IPS-18a (cell line): ENCODE results near the gene EBP.

Experiments
- H3K27ac ChIP-seq: one replicate; pipeline ENCODE4 v1.5.1; 2013; ENCODE audit warnings: low read length
- H3K27me3 ChIP-seq: one replicate; pipeline ENCODE4 v1.6.1; 2013; ENCODE audit warnings: mild to moderate bottlenecking, low read length; ENCODE audit not compliant: control insufficient read depth, insufficient read depth
- H3K36me3 ChIP-seq: one replicate; pipeline ENCODE4 v1.6.1; 2013; ENCODE audit warnings: low read depth, low read length; ENCODE audit not compliant: control insufficient read depth
- H3K4me1 ChIP-seq: one replicate; pipeline ENCODE4 v1.6.1; 2013; ENCODE audit warnings: low read depth, low read length; ENCODE audit not compliant: control insufficient read depth
- H3K4me3 ChIP-seq: one replicate; pipeline ENCODE4 v1.5.1; 2013; ENCODE audit warnings: low read length
- H3K9ac ChIP-seq: one replicate; pipeline ENCODE4 v1.6.1; 2013; ENCODE audit warnings: mild to moderate bottlenecking, low read length, moderate library complexity
- H3K9me3 ChIP-seq: one replicate; pipeline ENCODE4 v1.6.1; 2013; ENCODE audit warnings: low read depth, low read length; ENCODE audit not compliant: control insufficient read depth

The EBP gene

GRCh38 chrX:48521353-48522243 lies at the start of gene EBP:
TSS of gene EBP (plus strand) at chrX:48521808. CDS start at chrX:48523772, 1,964 bp downstream.
- Histone ChIP-seq H3K9ac (peak within 1 kb of the TSS; percentile 76), H3K27me3 (no peaks in the 10 kb centered on the region), H3K36me3 (peaks cover 9% of the 10 kb centered on the region), H3K4me3 (peak within 1 kb of the TSS; percentile 79), H3K27ac (peak within 1 kb of the TSS; percentile 41), H3K4me1 (no peaks in the 10 kb centered on the region), H3K9me3 (no peaks in the 10 kb centered on the region)

- Histone ChIP-seq H3K9me3 (peaks cover under 1% of the 10 kb centered on the region), H3K27me3 (no peaks in the 10 kb centered on the region), H3K9ac (no peak overlapping the region), H3K4me3 (no peak overlapping the region), H3K4me1 (peaks cover 8% of the 10 kb centered on the region), H3K36me3 (no peaks in the 10 kb centered on the region), H3K27ac (no peak overlapping the region)
These were observed 49.4 kb upstream of the EBP start for GRCh38 chrX:48472225-48472624.

GRCh38 chrX:48472851-48473703 lies 48.5 kb upstream of the EBP start:
- H3K27ac ChIP-seq, result no peak overlapping the region
- H3K27me3 ChIP-seq, result no peaks in the 10 kb centered on the region
- no peak overlapping the region for H3K9ac ChIP-seq
- peaks cover 8% of the 10 kb centered on the region for H3K9me3 ChIP-seq
- H3K4me1 ChIP-seq, result peaks cover 8% of the 10 kb centered on the region
- no peaks in the 10 kb centered on the region for H3K36me3 ChIP-seq
- H3K4me3 ChIP-seq, result peak overlapping the region; percentile 20

- no peaks in the 10 kb centered on the region for H3K36me3 ChIP-seq
- H3K4me3 ChIP-seq, result no peak overlapping the region
These were observed 48.0 kb upstream of the EBP start for GRCh38 chrX:48473704-48473990.

GRCh38 chrX:48474127-48474526 lies 47.5 kb upstream of the EBP start:
- no peak overlapping the region for H3K4me3 ChIP-seq
- no peak overlapping the region for H3K27ac ChIP-seq
- no peak overlapping the region for H3K9ac ChIP-seq
- H3K27me3 ChIP-seq, result no peaks in the 10 kb centered on the region
- H3K9me3 ChIP-seq, result peaks cover 9% of the 10 kb centered on the region
- H3K4me1 ChIP-seq, result peaks cover 8% of the 10 kb centered on the region
- no peaks in the 10 kb centered on the region for H3K36me3 ChIP-seq

More at GRCh38 chrX:48473704-48473990, 48.0 kb upstream of the EBP start:
- Histone ChIP-seq H3K9me3 (peaks cover 8% of the 10 kb centered on the region), H3K27ac (no peak overlapping the region), H3K27me3 (no peaks in the 10 kb centered on the region), H3K9ac (no peak overlapping the region), H3K4me1 (peaks cover 8% of the 10 kb centered on the region)

GRCh38 chrX:48474581-48474980 lies 47.0 kb upstream of the EBP start:
- no peak overlapping the region for H3K9ac ChIP-seq
- H3K36me3 ChIP-seq, result no peaks in the 10 kb centered on the region
- H3K27ac ChIP-seq, result no peak overlapping the region
- no peaks in the 10 kb centered on the region for H3K27me3 ChIP-seq
- H3K4me3 ChIP-seq, result no peak overlapping the region
- peaks cover 8% of the 10 kb centered on the region for H3K4me1 ChIP-seq
- peaks cover 11% of the 10 kb centered on the region for H3K9me3 ChIP-seq

GRCh38 chrX:48475296-48475695 lies 46.3 kb upstream of the EBP start:
- peaks cover 11% of the 10 kb centered on the region for H3K9me3 ChIP-seq
- no peak overlapping the region for H3K27ac ChIP-seq
- no peaks in the 10 kb centered on the region for H3K36me3 ChIP-seq
- H3K4me1 ChIP-seq, result peaks cover 8% of the 10 kb centered on the region
- no peaks in the 10 kb centered on the region for H3K27me3 ChIP-seq
- H3K9ac ChIP-seq, result peak overlapping the region; percentile 58
- H3K4me3 ChIP-seq, result peak overlapping the region; percentile 87

- Histone ChIP-seq H3K36me3 (peaks cover 3% of the 10 kb centered on the region), H3K9me3 (peaks cover 11% of the 10 kb centered on the region), H3K27me3 (no peaks in the 10 kb centered on the region), H3K27ac (no peak within 1 kb of the TSS), H3K4me3 (peak within 1 kb of the TSS; percentile 87), H3K9ac (peak within 1 kb of the TSS; percentile 58), H3K4me1 (peaks cover 8% of the 10 kb centered on the region)
These were observed 45.6 kb upstream of the EBP start, which contains the start of gene FTSJ1 for GRCh38 chrX:48475774-48476577. TSS of gene FTSJ1 (plus strand) at chrX:48476199. CDS start at chrX:48478048, 1,849 bp downstream.

- H3K36me3 ChIP-seq, result peaks cover 12% of the 10 kb centered on the region
- H3K27ac ChIP-seq, result no peak overlapping the region
- H3K9ac ChIP-seq, result peak overlapping the region; percentile 58
- H3K9me3 ChIP-seq, result peaks cover 11% of the 10 kb centered on the region
- peaks cover 8% of the 10 kb centered on the region for H3K4me1 ChIP-seq
- peak overlapping the region; percentile 87 for H3K4me3 ChIP-seq
- H3K27me3 ChIP-seq, result no peaks in the 10 kb centered on the region
These were observed 44.7 kb upstream of the EBP start for GRCh38 chrX:48476919-48477318.

- H3K9me3 ChIP-seq, result peaks cover 11% of the 10 kb centered on the region
- no peak overlapping the region for H3K4me3 ChIP-seq
- peaks cover under 1% of the 10 kb centered on the region for H3K4me1 ChIP-seq
- H3K27ac ChIP-seq, result no peak overlapping the region
- H3K27me3 ChIP-seq, result no peaks in the 10 kb centered on the region
- H3K9ac ChIP-seq, result no peak overlapping the region
- H3K36me3 ChIP-seq, result peaks cover 23% of the 10 kb centered on the region
These were observed 43.5 kb upstream of the EBP start for GRCh38 chrX:48477960-48478755.
